ENCODE data around the gene PDLIM1. TPM values are rescaled to one million over a fixed set of nuclear protein-coding genes. Genes with fewer than 3 reads are reported as not detected.

PDLIM1 gene
- total and polyA plus RNA-seq, 2 of the 8 experiments (the other 6 are each of a cell fraction or from before 2014, with no cell fraction given), result 169 to 245 TPM

- Histone ChIP-seq H4K8ac (ENCODE audit: extremely low read depth, insufficient read depth, low read length) (no peak overlapping the region), H4K5ac (ENCODE audit: insufficient read length, low read depth, low read length) (no peak overlapping the region), H3K36me3 (ENCODE audit: control insufficient read depth in 2 of 4, insufficient read depth in 4 of 4, low read length in 3 of 4) (peaks cover 3 to 22% (median 11%) of the 10 kb centered on the region in 4 experiments; a peak in 6 of 8 replicates), H4K20me1 (replicated peaks in 1 of 2; ENCODE audit: control insufficient read depth in 1 of 2, insufficient read depth in 2 of 2, low read length in 2 of 2) (no peaks in the 10 kb centered on the region), H3K4me2 (ENCODE audit: insufficient read depth in 1 of 2, low read depth in 2 of 2, low read length in 2 of 2) (no peak overlapping the region), H3K18ac (ENCODE audit: extremely low read depth, low read length) (no peak overlapping the region), H3K23me2 (ENCODE audit: low read depth, low read length) (peaks cover 3% of the 10 kb centered on the region; the same call in 1 of the 2 replicates), H2BK5ac (ENCODE audit: low read depth, low read length) (no peak overlapping the region), H3K79me2 (ENCODE audit: control insufficient read depth in 1 of 2, insufficient read depth in 2 of 2, low read length in 2 of 2) (peaks cover 0 to 52% of the 10 kb centered on the region in 2 experiments; a peak in 2 of 4 replicates), H3K4me3 (ENCODE audit: extremely low read depth in 1 of 4, insufficient read depth in 2 of 4, low read depth in 3 of 4, low read length in 4 of 4) (no peak overlapping the region), H4K91ac (replicated peaks; ENCODE audit: insufficient read length, low read length) (no peak overlapping the region), H2BK20ac (ENCODE audit: low read length) (no peak overlapping the region), H3K27me3 (replicated peaks in 1 of 4; ENCODE audit: control insufficient read depth in 3 of 4, extremely low read depth in 1 of 4, insufficient read depth in 3 of 4, low read length in 3 of 4) (no peaks in the 10 kb centered on the region), H2BK12ac (ENCODE audit: low read depth, low read length) (no peak overlapping the region), H2AK5ac (ENCODE audit: low read depth, low read length) (no peak overlapping the region), H3K9ac (replicated peaks in 1 of 4; ENCODE audit: extremely low read depth in 1 of 4, low read depth in 3 of 4, low read length in 3 of 4) (no peak overlapping the region), H2BK120ac (replicated peaks; ENCODE audit: low read depth, low read length) (no peak overlapping the region), H2BK15ac (ENCODE audit: low read length) (no peak overlapping the region), H3K4ac (replicated peaks; ENCODE audit: insufficient read length, low read depth, low read length) (no peak overlapping the region), H3K79me1 (ENCODE audit: low read depth, low read length) (peaks cover 4% of the 10 kb centered on the region; the same call in 1 of the 2 replicates), H3K9me3 (ENCODE audit: insufficient read depth in 2 of 2, low read depth in 1 of 2, low read length in 1 of 2) (0 out of 4 replicates have a peak, but pooled peaks cover 0 to 3% of the 10 kb centered on the region in 2 experiments), H2AFZ (ENCODE audit: low read length) (no peak overlapping the region), H3K14ac (ENCODE audit: insufficient read length) (no peak overlapping the region), H3K23ac (ENCODE audit: insufficient read length) (no peak overlapping the region), H3K27ac (ENCODE audit: low read depth, low read length) (no peak overlapping the region), H3K4me1 (replicated peaks in 1 of 4; ENCODE audit: control insufficient read depth in 3 of 4, insufficient read depth in 4 of 4, low read length in 3 of 4) (peaks cover 0 to 6% (median 2%) of the 10 kb centered on the region in 4 experiments; a peak in 2 of 7 replicates), H3K56ac (replicated peaks; ENCODE audit: insufficient read length, low read depth, low read length) (no peak overlapping the region)
- POLR2A ChIA-PET (ENCODE audit: partially characterized antibody), result interaction anchor here (1.6 kb wide), 1 partner anchor 23 kb away, joined by 4 read pairs; no protein-coding TSS in a partner anchor
- CTCF ChIA-PET (ENCODE audit: partially characterized antibody), result interaction anchor here (1.0 to 2.9 kb wide), 4 partner anchors 10 to 120 kb away, joined by 3 to 15 read pairs (median 5); no protein-coding TSS in a partner anchor
- DNase-seq (ENCODE audit: low read depth in 1 of 2, low spot score in 2 of 2), result no peak
- FAIRE-seq, result no peak
- WGBS, 2 experiments (ENCODE audit: extremely low coverage in 1 of 2, insufficient coverage in 1 of 2, insufficient read length in 1 of 2, insufficient replicate concordance in 2 of 2, low coverage in 1 of 2, low lambda C conversion rate in 2 of 2, missing lambda C conversion rate in 1 of 2), result 96% methylated on average over 2 of the region's 2 CpGs; no CpG with 5 or more reads in 1 of the 2 experiments
- TF ChIP-seq HDAC2 (IDR thresholded peaks at IDR 0.05; ENCODE audit: borderline replicate concordance in 1 of 2, low read depth in 2 of 2, low read length in 2 of 2), result no peak
- no peak for TF ChIP-seq GTF2F1 (IDR thresholded peaks at IDR 0.05; ENCODE audit: borderline replicate concordance, low read depth, low read length)
- no peak for TF ChIP-seq EZH2 (IDR thresholded peaks at IDR 0.05; ENCODE audit: low read depth, low read length, severe bottlenecking)
- TF ChIP-seq CBX5 (IDR thresholded peaks at IDR 0.05; ENCODE audit: low read depth, low read length), result no peak
- no peak for TF ChIP-seq CREB1 (IDR thresholded peaks at IDR 0.05)
- TF ChIP-seq ZNF274 (IDR thresholded peaks at IDR 0.05; ENCODE audit: borderline replicate concordance, extremely low read depth, low read length), result no peak
- TF ChIP-seq BACH1 (IDR thresholded peaks at IDR 0.05; ENCODE audit: low read length), result no peak
- TF ChIP-seq, protein P1, sequence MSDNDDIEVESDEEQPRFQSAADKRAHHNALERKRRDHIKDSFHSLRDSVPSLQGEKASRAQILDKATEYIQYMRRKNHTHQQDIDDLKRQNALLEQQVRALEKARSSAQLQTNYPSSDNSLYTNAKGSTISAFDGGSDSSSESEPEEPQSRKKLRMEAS (IDR thresholded peaks at IDR 0.05), result no peak
- TF ChIP-seq POU5F1 (IDR thresholded peaks at IDR 0.05; ENCODE audit: low read depth, low read length), result no peak
- TF ChIP-seq KDM5A (IDR thresholded peaks at IDR 0.05; ENCODE audit: low read length), result no peak
- no peak for TF ChIP-seq JUN (IDR thresholded peaks at IDR 0.05; ENCODE audit: low read depth, low read length)
- no peak for TF ChIP-seq TCF12 (IDR thresholded peaks at IDR 0.05; ENCODE audit: low read depth, low read length)
- no peak for TF ChIP-seq RAD21 (IDR thresholded peaks at IDR 0.05 in 1 of 2, conservative IDR thresholded peaks at IDR 0.05 in 1 of 2; ENCODE audit: low read depth in 2 of 2, low read length in 2 of 2)
Observed at GRCh38 chr10:95253686-95254085, 37.1 kb downstream of the PDLIM1 start.

Measured in H1 (cell line).